ENCODE results near the gene TMIE. TPM values are rescaled to one million over a fixed set of nuclear protein-coding genes. Genes with fewer than 3 reads are reported as not detected.
A peak's percentile ranks its signal among the peaks of the same experiment; 100 is the strongest.

The TMIE gene
- total RNA-seq, 2 experiments from 2014 or later, result 1.5 to 1.6 TPM

DNA sequence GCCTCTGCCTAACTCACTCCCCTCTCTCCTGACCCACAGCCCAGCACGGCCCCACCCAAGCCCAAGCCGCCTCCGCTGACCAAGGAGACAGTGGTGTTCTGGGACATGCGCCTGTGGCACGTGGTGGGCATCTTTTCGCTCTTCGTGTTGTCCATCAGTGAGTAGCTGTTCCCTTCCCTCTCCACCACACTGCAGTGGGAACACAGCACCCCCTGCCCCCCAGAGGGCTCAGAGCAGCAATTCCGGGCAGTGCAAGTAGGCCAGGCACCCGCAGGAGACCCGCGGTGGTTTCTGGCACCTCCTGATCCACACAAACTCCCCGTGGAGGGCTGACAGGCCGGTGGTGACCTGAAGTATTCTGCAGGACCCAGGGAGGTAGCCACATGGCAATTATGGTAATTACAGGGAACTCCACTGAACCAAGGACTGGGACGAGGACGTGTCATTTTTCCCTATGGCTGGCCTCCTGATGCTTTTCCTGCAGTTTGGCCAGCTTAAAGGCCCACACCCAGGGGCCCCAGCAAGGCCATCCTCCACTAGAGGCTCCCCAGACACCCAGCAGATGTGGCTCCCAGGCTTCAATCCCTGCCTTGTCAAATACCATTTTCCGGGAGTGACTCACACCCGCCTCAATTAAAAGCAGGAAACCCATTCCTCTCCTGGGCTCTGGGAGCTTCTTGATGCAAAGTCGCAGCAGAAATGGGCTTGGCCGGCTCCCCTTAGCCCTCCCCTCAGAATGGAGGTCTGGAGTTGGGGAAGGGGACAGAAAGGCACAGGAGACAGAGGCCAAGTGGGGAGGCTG, 4.8 kb downstream of the TMIE start:
- ChIA-PET CTCF (interaction anchor here (0.6 to 3.4 kb wide), 8 partner anchors 76 to 504 kb away, joined by 3 to 13 read pairs (median 4); no protein-coding TSS in a partner anchor), POLR2A (no interaction called here)
- H3K9me3 Mint-ChIP-seq (ENCODE audit: low read depth), result no peaks in the 10 kb centered on the region
- ATAC-seq (no peak), DNase-seq (peak; percentile 2)
- H3K36me3 Mint-ChIP-seq (ENCODE audit: low read depth), result no peaks in the 10 kb centered on the region
- no peak overlapping the region for H3K27ac Mint-ChIP-seq
- no peak overlapping the region for H3K4me3 Mint-ChIP-seq
- intact Hi-C loops (cut with DNase I, micrococcal nuclease), result loop anchor here (1.0 to 10.0 kb wide), 4 partner anchors 139 to 203 kb away; no protein-coding TSS in a partner anchor
- H3K4me1 Mint-ChIP-seq, result peaks cover 6% of the 10 kb centered on the region
- peaks cover 1% of the 10 kb centered on the region for H3K27me3 Mint-ChIP-seq

DNA sequence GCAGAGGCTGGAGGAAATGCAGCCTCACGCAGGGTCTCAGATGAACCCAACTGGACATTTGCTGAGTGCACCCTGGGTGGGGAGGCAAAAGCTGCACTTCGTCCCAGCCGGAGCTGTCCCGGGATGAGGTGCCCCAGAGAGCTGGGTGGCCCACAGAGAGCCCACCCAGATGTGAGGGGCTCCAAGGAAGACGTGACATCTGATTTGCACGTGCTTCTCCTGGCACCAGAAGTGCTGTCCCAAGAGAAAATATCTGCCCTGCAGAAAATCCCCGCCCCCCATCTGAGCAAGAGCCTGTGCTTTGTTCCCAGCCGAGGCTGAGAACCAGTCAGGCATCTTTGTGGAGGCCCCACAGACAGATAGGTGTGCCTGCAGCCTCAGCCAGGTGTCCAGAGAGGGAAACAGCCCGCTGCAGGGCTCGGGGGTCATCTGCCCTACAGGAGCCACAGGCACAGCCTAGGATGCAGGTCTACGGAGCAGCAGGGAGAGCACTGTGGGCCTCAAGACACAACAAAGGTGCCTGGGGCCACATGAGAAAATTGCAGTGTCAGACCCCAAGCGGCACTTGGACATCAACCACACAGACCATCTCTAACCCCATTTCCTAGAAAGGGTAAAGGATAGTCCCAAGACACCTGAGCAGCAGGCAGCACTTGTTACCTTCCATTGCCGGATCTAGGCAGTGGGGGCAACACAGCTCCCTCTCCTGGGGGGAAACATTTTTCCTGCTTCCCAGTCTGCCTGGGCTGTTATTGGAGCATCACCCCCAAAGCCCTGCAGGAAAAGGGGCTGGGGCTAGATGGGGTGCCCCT, 5.8 kb downstream of the TMIE start:
- intact Hi-C loops (cut with DNase I, micrococcal nuclease), result loop anchor here in 1 of 2 experiments (10.0 kb wide), 1 partner anchor 138 kb away; no protein-coding TSS in a partner anchor
- peaks cover 1% of the 10 kb centered on the region for H3K4me1 Mint-ChIP-seq
- no peak overlapping the region for H3K4me3 Mint-ChIP-seq

DNA sequence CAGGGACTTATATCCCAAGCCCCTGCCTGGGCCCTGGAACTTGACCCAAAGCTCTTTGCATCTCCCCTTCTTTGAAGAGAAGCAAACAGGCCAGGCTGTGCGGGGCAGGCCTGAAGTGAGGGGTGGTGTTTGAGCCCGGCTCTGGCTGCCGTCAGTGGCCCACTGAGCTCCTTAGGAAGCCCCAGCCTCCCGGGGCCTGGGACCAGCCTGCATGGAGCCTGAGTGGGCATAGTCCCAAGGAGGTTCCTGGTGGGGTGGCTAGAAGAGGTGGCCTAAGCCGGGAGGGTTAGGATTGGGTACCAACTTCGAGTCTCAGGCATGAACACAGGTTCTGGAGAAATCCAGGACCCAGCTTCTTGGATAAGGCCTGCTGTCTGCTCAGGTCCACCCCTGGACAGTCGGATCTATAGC, 6.4 kb downstream of the TMIE start:
- Mint-ChIP-seq H3K36me3 (ENCODE audit: low read depth) (no peaks in the 10 kb centered on the region), H3K27me3 (no peaks in the 10 kb centered on the region), H3K4me3 (no peak overlapping the region), H3K27ac (no peak overlapping the region), H3K4me1 (no peaks in the 10 kb centered on the region), H3K9me3 (ENCODE audit: low read depth) (no peaks in the 10 kb centered on the region)
- ATAC-seq, result no peak
- ChIA-PET POLR2A (no interaction called here), CTCF (interaction anchor here (0.9 to 3.4 kb wide), 4 partner anchors 78 to 206 kb away, joined by 3 to 13 read pairs (median 8); no protein-coding TSS in a partner anchor)
- intact Hi-C loops (cut with DNase I, micrococcal nuclease), result loop anchor here in 1 of 2 experiments (10.0 kb wide), 1 partner anchor 137 kb away; no protein-coding TSS in a partner anchor
- peak; percentile 2 for DNase-seq

More for the DNA sequence above, 5.8 kb downstream of the TMIE start:
- ChIA-PET POLR2A (no interaction called here), CTCF (interaction anchor here (0.9 to 3.4 kb wide), 3 partner anchors 188 to 206 kb away, joined by 3 to 13 read pairs (median 12); no protein-coding TSS in a partner anchor)
- no peak for ATAC-seq
- Mint-ChIP-seq H3K27me3 (no peaks in the 10 kb centered on the region), H3K36me3 (ENCODE audit: low read depth) (no peaks in the 10 kb centered on the region), H3K9me3 (ENCODE audit: low read depth) (no peaks in the 10 kb centered on the region), H3K27ac (no peak overlapping the region)
- DNase-seq, result peak; percentile 4

DNA sequence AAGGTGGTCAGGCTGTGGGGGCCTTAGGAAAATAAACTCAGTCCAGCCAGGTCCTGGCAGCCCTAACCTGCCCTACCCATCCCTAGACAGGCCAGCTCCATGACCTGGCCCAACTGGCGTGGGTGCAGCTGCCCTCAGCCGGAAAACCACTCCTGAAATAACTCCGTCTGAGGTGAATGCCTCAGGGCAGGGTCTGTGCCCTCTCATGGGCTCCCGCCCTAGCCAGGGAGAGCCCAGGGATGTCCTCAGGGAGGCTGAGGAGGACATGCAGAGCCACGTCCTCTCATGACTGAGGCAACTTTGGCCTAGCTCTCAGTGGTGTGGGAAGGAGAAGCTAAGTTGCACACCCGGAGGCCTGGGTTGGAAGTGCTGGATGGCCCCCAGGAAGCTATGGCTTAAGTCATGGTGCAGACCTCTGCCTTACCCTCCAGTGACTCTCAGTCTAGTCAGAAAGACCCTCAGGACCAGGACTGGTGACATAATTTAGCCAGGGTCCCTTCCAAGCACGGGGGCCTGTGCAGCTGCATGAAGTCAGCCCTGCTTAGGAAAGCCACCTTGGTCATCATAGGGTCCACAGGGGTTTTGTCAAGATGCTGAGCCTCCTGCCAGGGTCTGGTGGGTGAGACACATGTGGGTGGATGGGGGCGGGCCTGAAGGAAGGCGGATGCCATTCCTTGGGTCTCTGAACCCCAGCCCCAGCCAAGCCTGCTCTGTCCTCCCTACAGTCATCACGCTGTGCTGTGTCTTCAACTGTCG, 7.4 kb downstream of the TMIE start:
- intact Hi-C loops (cut with DNase I, micrococcal nuclease), result loop anchor here in 1 of 2 experiments (10.0 kb wide), 1 partner anchor 136 kb away; no protein-coding TSS in a partner anchor
- no peaks in the 10 kb centered on the region for H3K27me3 Mint-ChIP-seq
- no peak overlapping the region for H3K4me3 Mint-ChIP-seq
- no peaks in the 10 kb centered on the region for H3K9me3 Mint-ChIP-seq (ENCODE audit: low read depth)
- ATAC-seq (no peak), DNase-seq (peak; percentile 2)
- POLR2A ChIA-PET, result no interaction called here
- CTCF ChIA-PET, result interaction anchor here (0.6 to 3.4 kb wide), 5 partner anchors 79 to 899 kb away, joined by 3 to 13 read pairs (median 4); no protein-coding TSS in a partner anchor
- H3K27ac Mint-ChIP-seq, result no peak overlapping the region
- H3K36me3 Mint-ChIP-seq (ENCODE audit: low read depth), result no peaks in the 10 kb centered on the region
- no peaks in the 10 kb centered on the region for H3K4me1 Mint-ChIP-seq

DNA sequence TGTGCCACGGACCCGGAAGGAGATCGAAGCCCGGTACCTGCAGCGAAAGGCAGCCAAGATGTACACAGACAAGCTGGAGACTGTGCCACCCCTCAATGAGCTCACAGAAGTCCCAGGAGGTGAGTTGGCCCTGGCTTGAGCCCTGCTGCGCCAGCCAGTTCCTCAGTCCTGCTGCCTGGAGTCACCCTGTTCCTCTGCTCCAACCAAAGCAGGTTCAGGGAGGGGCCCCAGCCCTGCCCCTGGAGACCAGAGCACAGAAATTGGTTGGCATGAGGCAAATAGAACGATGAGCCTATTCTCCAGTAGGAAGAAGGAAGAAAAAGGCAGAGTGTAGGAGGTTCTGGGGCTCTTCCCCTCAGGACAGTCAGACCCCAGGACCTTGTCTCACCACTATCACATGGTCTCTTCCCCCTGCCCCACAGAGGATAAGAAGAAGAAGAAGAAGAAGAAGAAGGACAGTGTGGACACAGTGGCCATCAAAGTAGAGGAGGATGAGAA, 8.0 kb downstream of the TMIE start:
- ChIA-PET CTCF (interaction anchor here (0.6 to 3.4 kb wide), 5 partner anchors 13 to 898 kb away, joined by 3 to 13 read pairs (median 4); no protein-coding TSS in a partner anchor), POLR2A (no interaction called here)
- DNase-seq (peak; percentile 2), ATAC-seq (no peak)
- intact Hi-C loops (cut with DNase I, micrococcal nuclease), result loop anchor here in 1 of 2 experiments (10.0 kb wide), 1 partner anchor 136 kb away; no protein-coding TSS in a partner anchor
- Mint-ChIP-seq H3K27ac (no peak overlapping the region), H3K27me3 (no peaks in the 10 kb centered on the region), H3K9me3 (ENCODE audit: low read depth) (no peaks in the 10 kb centered on the region), H3K36me3 (ENCODE audit: low read depth) (no peaks in the 10 kb centered on the region), H3K4me3 (no peak overlapping the region), H3K4me1 (no peaks in the 10 kb centered on the region)

DNA sequence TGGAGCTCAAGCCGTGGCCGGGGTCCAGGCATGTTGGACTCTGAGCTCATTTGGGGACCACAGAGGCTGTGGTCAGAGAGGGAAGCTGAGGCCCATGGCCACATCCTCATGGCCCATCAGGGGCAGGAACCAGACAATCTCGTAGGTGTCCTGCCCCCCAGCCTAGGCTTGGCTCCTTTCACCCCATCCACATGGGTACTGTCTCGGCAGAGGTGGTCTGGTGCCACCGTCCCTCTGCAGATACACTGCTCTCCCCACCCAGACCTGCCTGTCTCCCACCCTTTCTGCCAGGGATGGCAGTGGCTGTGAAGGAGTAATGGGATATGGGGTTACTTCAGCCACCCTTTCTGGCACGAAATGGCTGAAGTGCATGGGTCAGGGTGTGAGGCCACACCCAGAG, 8.5 kb downstream of the TMIE start:
- Mint-ChIP-seq H3K27ac (no peak overlapping the region), H3K9me3 (ENCODE audit: low read depth) (no peaks in the 10 kb centered on the region), H3K27me3 (no peaks in the 10 kb centered on the region), H3K4me3 (no peak overlapping the region), H3K4me1 (no peaks in the 10 kb centered on the region), H3K36me3 (ENCODE audit: low read depth) (no peaks in the 10 kb centered on the region)
- no peak for DNase-seq
- intact Hi-C loops (cut with DNase I, micrococcal nuclease), result loop anchor here in 1 of 2 experiments (10.0 kb wide), 1 partner anchor 135 kb away; no protein-coding TSS in a partner anchor
- ChIA-PET POLR2A (no interaction called here), CTCF (interaction anchor here (0.9 to 1.0 kb wide), 3 partner anchors 13 to 204 kb away, joined by 3 to 4 read pairs (median 3); no protein-coding TSS in a partner anchor)
- no peak for ATAC-seq

DNA sequence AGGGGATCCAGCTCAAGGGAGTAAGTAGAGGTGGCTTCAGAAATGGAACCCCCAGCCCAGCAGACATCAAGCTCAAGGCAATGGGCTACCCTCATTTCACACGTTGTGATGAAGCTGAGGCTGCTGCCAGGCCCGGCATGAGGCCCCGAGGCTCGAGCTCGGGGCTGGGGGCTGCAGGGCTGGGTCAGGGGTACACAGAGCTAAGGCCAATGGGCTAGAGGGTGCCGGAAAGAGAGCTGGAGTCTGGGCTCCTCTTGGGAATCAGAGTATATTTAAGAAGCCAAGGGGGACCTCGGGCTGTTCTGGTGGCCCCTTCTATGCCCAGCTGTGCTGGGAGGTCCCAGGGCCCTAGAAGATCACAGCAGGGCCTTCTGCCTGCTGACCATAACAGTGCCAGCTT, 9.0 kb downstream of the TMIE start:
- peak; percentile 2 for DNase-seq
- intact Hi-C loops (cut with DNase I, micrococcal nuclease), result no loop called here
- Mint-ChIP-seq H3K36me3 (ENCODE audit: low read depth) (no peaks in the 10 kb centered on the region), H3K27ac (no peak overlapping the region), H3K4me3 (no peak overlapping the region), H3K27me3 (no peaks in the 10 kb centered on the region), H3K4me1 (no peaks in the 10 kb centered on the region), H3K9me3 (ENCODE audit: low read depth) (no peaks in the 10 kb centered on the region)
- CTCF ChIA-PET, result interaction anchor here (0.8 to 1.0 kb wide), 3 partner anchors 14 to 185 kb away, joined by 3 read pairs; no protein-coding TSS in a partner anchor
- POLR2A ChIA-PET, result no interaction called here
- ATAC-seq, result no peak

DNA sequence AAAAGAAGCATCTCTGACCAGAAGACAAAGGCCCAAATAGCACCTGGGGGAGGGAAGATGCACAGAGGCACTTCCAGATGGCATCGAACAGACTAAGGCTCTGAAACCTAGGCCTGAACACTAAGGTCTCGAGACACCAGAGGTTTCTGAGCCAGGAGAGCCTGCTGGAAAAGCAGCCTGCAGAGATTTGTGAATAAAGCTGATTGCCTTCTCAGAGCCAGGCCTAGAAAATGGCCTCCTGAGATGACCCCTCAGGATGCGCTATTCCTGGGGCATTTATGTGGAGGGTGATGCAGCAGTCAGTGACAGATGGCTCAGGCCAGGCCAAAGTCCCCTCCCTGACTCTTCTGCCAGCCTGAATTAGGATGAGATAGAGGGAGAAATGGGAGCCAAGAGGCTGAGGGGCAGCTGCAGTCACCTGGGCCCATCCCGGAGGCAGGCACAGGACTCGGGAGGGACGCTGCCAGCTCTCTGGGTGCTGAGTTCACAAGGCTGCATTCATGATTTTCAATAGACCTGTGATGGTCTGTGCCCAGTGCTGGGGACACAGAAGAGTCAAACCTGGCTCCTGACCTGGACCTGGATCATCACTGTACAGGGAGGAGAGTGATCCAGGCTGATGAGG, 9.6 kb downstream of the TMIE start:
- peak; percentile 2 for DNase-seq
- intact Hi-C loops (cut with DNase I, micrococcal nuclease), result no loop called here
- Mint-ChIP-seq H3K36me3 (ENCODE audit: low read depth) (no peaks in the 10 kb centered on the region), H3K27ac (no peak overlapping the region), H3K4me1 (no peaks in the 10 kb centered on the region), H3K9me3 (ENCODE audit: low read depth) (no peaks in the 10 kb centered on the region), H3K27me3 (no peaks in the 10 kb centered on the region), H3K4me3 (no peak overlapping the region)
- no peak for ATAC-seq
- ChIA-PET POLR2A (no interaction called here), CTCF (interaction anchor here (0.8 to 1.0 kb wide), 2 partner anchors 16 to 184 kb away, joined by 3 read pairs; no protein-coding TSS in a partner anchor)

DNA sequence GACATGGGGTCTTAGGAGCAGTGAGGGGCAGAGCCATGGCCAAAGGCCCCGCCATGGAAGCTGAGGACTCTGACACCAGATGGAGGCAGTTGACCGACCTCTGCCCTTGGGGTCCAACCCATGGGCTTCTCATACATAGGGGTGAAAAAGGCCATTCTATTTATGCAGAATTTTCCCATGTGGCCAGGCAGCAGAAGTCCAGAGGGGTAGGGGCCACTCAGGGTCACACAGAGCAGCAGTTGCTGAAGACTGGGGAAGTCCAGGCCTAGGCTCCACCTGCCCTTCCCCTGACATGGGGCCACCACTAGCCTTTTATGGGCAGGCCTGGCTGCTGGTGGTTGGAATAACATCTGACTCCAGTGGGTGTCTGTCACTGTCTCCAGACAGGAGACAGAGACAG, 10.1 kb downstream of the TMIE start:
- H3K4me3 Mint-ChIP-seq, result no peak overlapping the region
- CTCF ChIA-PET, result no interaction called here
- no peaks in the 10 kb centered on the region for H3K36me3 Mint-ChIP-seq (ENCODE audit: low read depth)
- POLR2A ChIA-PET, result no interaction called here
- no peaks in the 10 kb centered on the region for H3K9me3 Mint-ChIP-seq (ENCODE audit: low read depth)
- no peaks in the 10 kb centered on the region for H3K27me3 Mint-ChIP-seq
- H3K27ac Mint-ChIP-seq, result no peak overlapping the region
- H3K4me1 Mint-ChIP-seq, result no peaks in the 10 kb centered on the region
- intact Hi-C loops (cut with DNase I, micrococcal nuclease), result no loop called here
- ATAC-seq (no peak), DNase-seq (peak; percentile 2)

DNA sequence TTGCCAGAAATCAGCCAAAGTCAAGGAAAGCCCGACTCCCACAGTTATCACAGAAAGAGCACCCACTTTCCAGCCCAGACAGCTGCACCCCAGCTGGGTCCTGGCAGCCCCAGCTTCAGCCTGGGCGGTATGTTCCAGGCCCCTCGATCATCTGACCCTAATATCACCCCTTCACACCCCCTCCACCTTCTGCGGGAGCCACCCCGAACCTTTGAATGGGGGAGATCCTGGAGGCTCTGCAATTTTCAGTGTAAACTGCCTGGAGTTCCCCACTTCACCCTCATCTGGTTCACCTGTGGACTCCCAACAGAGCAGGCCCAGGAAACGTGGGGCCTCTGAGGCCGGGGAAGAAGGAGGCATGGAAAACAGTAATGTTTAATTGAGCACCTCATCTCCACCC, 10.6 kb downstream of the TMIE start:
- ChIA-PET POLR2A (no interaction called here), CTCF (no interaction called here)
- H3K27me3 Mint-ChIP-seq, result no peaks in the 10 kb centered on the region
- H3K4me1 Mint-ChIP-seq, result no peaks in the 10 kb centered on the region
- H3K4me3 Mint-ChIP-seq, result no peak overlapping the region
- ATAC-seq, result no peak
- intact Hi-C loops (cut with DNase I, micrococcal nuclease), result no loop called here
- H3K9me3 Mint-ChIP-seq (ENCODE audit: low read depth), result no peaks in the 10 kb centered on the region
- H3K36me3 Mint-ChIP-seq (ENCODE audit: low read depth), result no peaks in the 10 kb centered on the region
- no peak overlapping the region for H3K27ac Mint-ChIP-seq
- DNase-seq, result peak; percentile 0
